AG20443 (cell line): ENCODE data around the gene SLC29A4.
"Not testable (repeated sequence)": the region's sequence is repeated elsewhere in the genome, so short reads cannot be mapped to it uniquely, and the experiment has no call there.

Experiments
- DNase-seq: peaks from one replicate; pipeline ENCODE4 v3.0.0; 2012; ENCODE audit warnings: low spot score, mixed read lengths

The SLC29A4 gene

DNA sequence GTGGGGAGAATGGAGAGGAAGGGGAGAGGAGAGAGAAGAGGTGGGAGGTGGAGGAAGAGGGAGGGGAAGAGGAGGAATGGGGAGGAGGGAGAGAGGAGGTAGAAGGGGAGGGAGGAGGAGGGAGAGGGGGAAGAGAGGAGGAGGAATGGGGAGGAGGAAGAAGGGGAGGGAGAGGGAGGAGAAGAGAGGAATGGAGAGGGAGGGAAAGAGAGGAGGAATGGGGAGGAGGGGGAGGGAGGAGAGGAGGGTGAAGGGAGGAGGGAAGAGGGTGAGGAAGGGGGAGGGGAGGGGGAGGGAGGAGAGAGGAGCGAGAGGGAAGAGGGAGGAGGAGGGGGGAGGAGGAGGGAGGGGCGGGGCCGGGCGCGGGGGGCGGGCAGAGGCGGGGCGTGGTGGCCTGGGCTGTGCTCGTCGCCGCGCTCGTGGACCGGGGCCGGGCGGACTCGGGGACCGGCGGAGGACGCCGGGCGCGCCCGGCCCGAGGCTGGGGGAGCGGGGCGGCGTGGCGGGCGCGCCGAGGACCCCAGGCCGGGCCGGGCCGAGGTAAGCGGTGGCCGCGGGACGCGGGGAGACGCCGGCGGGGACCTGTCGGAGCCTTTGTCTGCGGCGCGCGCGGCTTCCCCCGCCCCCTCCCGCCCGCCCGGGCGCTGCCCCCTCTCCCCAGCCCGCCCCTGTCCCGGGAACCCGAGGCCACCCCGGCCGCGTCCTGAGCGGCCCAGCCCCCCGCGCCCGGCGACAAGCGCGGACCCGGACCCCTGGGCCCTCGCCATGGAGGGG is at the start of gene SLC29A4:
Gene SLC29A4 (plus strand): TSS at position 401 of the 774 bp plus-strand sequence. CDS start 4,874 bp downstream, outside the sequence.
- DNase-seq, result peak; percentile 73

- peak; percentile 32 for DNase-seq
These were observed 47.6 kb upstream of the SLC29A4 start for GRCh38 chr7:5234852-5235831.

GRCh38 chr7:5237286-5237685 is 45.5 kb upstream of the SLC29A4 start:
- DNase-seq, result peak; percentile 72

DNA sequence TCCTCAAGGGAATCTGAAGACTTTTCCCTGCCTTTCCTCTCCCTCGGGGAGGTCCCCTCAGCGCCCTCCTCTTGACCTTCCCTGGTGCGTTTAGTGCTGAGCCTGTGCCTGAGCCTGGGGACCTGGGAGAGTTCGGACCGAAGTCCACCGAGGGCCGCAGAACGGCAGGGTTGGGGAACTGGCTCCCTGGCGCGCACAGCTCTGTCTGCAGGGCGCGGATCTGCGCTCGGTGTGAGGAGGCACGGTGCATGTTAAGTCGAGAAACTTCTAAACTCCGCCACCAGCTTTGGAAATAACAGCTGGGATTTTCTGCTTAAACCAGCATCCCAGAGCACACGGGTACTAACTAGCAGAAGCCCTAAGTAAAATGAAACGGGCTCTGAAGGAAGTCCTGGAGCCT is 44.2 kb upstream of the SLC29A4 start:
- DNase-seq, result no peak

DNA sequence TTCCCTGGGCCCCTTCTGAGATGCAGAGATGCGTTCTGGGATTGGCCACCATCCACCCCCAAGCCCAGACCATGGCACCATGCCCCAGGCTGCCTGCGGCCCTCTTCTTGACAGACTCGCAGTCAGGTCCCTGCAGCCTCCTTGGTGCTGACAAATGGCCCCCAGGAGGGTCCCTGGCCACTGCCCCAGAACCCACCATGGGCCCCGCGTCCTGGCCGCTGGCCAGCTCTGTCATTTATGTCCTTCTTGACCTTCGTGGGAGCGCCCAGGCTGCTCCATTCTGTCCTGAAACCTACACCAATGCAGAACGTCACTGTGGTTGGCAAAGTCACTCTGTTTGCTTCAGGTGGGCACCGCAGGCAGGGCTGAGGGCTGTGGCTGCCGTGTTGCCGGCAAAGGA is 39.5 kb upstream of the SLC29A4 start:
- DNase-seq, result no peak

DNA sequence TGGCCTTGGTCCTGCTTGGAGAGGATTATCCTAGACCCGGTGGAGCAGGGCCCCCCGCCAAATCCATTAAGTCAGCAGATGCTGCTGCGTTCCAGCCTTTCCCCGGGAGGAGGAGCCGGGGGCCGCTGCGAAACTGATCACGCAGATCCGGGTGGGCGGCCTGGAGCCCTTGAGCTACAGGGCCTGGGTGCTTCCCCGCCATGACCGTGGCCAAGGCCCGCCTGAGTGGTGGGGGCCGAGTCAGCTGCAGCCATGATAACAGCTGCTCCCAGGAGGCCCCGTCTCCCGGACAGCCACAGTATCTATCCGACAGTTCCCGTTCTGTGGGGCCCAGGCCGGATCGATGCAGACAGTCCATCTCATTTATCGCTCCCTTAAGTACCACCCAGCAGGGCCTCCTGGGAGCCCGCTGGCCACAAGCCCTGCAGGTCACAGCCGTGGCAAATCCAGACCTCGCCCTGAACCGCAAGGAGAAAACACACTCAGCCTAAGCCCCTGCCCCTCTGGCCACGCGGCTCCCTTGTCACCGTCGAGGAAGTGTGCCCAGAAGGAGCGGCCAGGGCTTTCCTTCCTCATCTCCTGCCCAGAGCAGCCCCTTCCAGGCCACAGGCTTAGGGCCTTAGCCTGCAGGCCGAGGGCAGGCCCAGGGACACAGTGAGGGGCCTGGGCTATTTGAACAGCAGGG is 34.4 kb upstream of the SLC29A4 start:
- peak; percentile 22 for DNase-seq

- DNase-seq, result not testable (repeated sequence)
These were observed 32.0 kb upstream of the SLC29A4 start for GRCh38 chr7:5250787-5251186.

DNA sequence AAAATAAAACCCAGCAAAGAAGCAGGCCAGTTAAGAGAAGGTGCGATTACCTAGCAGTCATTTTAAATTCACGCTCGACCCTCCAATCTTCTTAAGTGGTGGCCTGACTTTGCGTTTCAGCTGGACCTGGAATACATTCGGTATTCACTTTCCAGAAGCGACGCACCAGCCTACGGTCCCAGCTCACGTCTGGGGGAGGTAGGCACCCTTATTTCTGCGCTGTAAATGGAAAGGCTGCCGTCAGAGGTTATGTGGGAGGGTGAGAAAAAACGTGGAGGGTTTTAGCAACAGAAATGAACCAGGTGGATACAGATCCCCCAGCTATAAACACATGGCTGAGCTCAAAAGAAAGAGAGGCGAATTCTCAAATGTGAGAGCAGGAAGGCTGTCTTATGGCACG is 29.2 kb upstream of the SLC29A4 start:
- not testable (repeated sequence) for DNase-seq

- DNase-seq, result not testable (repeated sequence)
These were observed 28.4 kb upstream of the SLC29A4 start for GRCh38 chr7:5254371-5254770.

- no peak for DNase-seq
These were observed 26.9 kb upstream of the SLC29A4 start for GRCh38 chr7:5255832-5256231.

- not testable (repeated sequence) for DNase-seq
These were observed 22.1 kb upstream of the SLC29A4 start for GRCh38 chr7:5260530-5261068.

- not testable (repeated sequence) for DNase-seq
These were observed 19.7 kb upstream of the SLC29A4 start for GRCh38 chr7:5263066-5263465.

- no peak for DNase-seq
These were observed 17.2 kb upstream of the SLC29A4 start for GRCh38 chr7:5265320-5266190.

GRCh38 chr7:5266191-5267028 is 16.3 kb upstream of the SLC29A4 start:
- no peak for DNase-seq

- DNase-seq, result not testable (repeated sequence)
These were observed 14.9 kb upstream of the SLC29A4 start for GRCh38 chr7:5267829-5268228.

- not testable (repeated sequence) for DNase-seq
These were observed 12.6 kb upstream of the SLC29A4 start for GRCh38 chr7:5269992-5270657.

DNA sequence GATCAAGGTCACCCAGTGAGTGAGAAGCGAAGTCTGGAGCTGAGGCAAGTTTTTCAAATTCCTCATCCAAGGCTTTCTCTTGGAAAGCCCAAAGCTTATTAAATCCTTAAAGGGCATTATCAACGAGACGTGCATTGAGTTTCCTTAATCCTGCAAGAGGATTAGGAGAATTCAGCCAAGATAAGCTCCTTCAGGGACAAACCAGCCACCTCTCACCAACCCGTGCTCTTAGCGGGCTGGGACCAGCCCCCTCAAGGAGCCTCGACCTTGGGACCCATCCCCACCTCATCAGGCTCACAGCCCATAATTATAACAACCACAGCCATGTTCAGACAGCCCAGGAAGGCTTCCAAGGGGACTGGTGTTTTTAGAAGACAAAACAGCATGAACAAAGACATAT is 12.0 kb upstream of the SLC29A4 start:
- no peak for DNase-seq

DNA sequence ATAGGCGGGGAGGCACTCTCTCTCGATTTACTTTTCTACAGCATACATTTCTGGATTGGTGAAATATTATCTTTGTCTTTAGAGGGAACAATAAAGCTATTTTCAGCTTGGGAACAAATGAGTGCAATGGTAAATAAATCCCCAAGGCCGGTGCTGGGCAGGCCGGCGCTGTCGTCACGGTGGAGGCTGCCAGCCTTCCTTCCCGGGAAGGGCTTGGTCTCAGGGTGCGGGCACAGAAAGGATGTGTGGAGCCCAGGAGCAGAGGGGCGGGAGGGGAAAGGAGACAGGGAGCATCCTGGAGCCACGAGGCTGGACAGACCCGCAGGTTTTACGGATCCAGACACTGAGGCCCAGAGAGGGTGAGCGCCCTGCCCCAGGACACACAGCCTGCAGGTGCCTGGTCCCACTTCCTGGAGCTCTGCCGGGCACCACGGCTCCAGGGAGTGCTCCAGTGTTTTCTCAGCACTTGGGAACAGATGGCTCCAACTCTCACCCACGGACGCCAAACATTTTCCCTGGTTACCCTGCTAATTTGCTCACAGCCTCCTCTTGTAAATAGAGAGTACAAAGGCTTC is 8.8 kb upstream of the SLC29A4 start:
- not testable (repeated sequence) for DNase-seq

DNA sequence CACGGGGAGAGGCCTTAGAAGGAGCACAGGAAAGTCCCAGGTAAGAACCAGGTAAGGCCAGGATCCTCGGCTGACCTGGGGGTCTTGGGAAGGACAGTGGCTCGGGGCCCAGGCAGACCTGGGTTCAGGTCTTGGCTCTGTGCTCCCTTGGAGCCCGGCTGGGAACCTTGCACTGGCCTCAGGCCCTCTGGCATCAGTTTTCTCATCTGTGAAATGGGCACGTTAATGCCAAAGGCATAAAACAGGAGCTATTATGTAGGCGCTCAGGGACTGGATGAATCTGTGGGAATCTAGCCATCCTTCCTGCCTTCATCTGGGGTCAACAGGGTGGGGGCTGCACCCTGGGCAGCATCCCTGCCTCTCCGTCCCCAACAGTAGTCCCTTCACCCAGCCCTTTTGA is 8.3 kb upstream of the SLC29A4 start:
- no peak for DNase-seq
